GM23338 (cell line): Measurements from ENCODE around the gene TTC16. TPM values are rescaled to one million over a fixed set of nuclear protein-coding genes. Genes with fewer than 3 reads are reported as not detected.

Source experiments
- ATAC-seq: fragments of 200-7000 bp; cut with Tn5 transposase; 3 replicates; pipeline ENCODE4 v1.9.1; 2020
- DNase-seq: peaks from one replicate; pipeline ENCODE4 v3.0.0-alpha.2; 2015; ENCODE audit warnings: low spot score
- H2AFZ ChIP-seq: fragments of 200-600 bp; sonication (generic); 2 replicates; pipeline ENCODE4 v1.8.0; 2016; ENCODE audit warnings: antibody characterized with exemption, mild to moderate bottlenecking, moderate library complexity
- H3F3A ChIP-seq: fragments of 200-600 bp; sonication (generic); replicated peaks from 2 replicates; pipeline ENCODE4 v1.8.0; 2017; ENCODE audit warnings: antibody characterized with exemption, mixed run types, low read depth
- H3K27ac ChIP-seq: fragments of 200-600 bp; sonication (generic); 2 replicates; pipeline ENCODE4 v1.6.1; 2016; ENCODE audit warnings: low read depth
- H3K27me3 ChIP-seq: fragments of 200-600 bp; sonication (generic); 2 replicates; pipeline ENCODE4 v1.8.0; 2016; ENCODE audit warnings: mild to moderate bottlenecking, mixed run types, moderate library complexity; ENCODE audit not compliant: insufficient read depth
- H3K36me3 ChIP-seq: fragments of 200-600 bp; sonication (generic); 2 replicates; pipeline ENCODE4 v1.8.0; 2016; ENCODE audit warnings: mild to moderate bottlenecking; ENCODE audit not compliant: insufficient read depth
- H3K4me1 ChIP-seq: fragments of 200-600 bp; sonication (generic); 2 replicates; pipeline ENCODE4 v1.8.0; 2016; ENCODE audit warnings: mild to moderate bottlenecking, moderate library complexity; ENCODE audit not compliant: insufficient read depth
- H3K4me2 ChIP-seq: fragments of 200-600 bp; sonication (generic); 2 replicates; pipeline ENCODE4 v1.7.1; 2017; ENCODE audit warnings: mixed run types
- H3K4me3 ChIP-seq: fragments of 200-600 bp; sonication (generic); 2 replicates; pipeline ENCODE4 v1.6.1; 2016; ENCODE audit warnings: mixed run types
- H3K79me2 ChIP-seq: fragments of 200-600 bp; sonication (generic); replicated peaks from 2 replicates; pipeline ENCODE4 v1.8.0; 2017; ENCODE audit warnings: mild to moderate bottlenecking; ENCODE audit not compliant: insufficient read depth
- H3K9me2 ChIP-seq: fragments of 200-600 bp; sonication (generic); 2 replicates; pipeline ENCODE4 v1.8.0; 2017; ENCODE audit not compliant: insufficient read depth
- H4K20me1 ChIP-seq: fragments of 200-600 bp; sonication (generic); replicated peaks from 2 replicates; pipeline ENCODE4 v1.8.0; 2017; ENCODE audit warnings: mild to moderate bottlenecking; ENCODE audit not compliant: insufficient read depth
- H3K27ac Mint-ChIP-seq: 2 replicates; pipeline ENCODE4 v1.8.0; 2020; ENCODE audit warnings: inconsistent platforms, mild to moderate bottlenecking, moderate library complexity, mixed read lengths
- H3K27me3 Mint-ChIP-seq: 3 replicates; pipeline ENCODE4 v1.8.0; 2022; ENCODE audit warnings: low read depth, mild to moderate bottlenecking, moderate library complexity, mixed read lengths, inconsistent platforms; ENCODE audit not compliant: insufficient read depth, poor library complexity
- H3K36me3 Mint-ChIP-seq: 3 replicates; pipeline ENCODE4 v1.8.0; 2021; ENCODE audit warnings: low read depth, mild to moderate bottlenecking, inconsistent platforms, moderate library complexity, mixed read lengths
- H3K4me1 Mint-ChIP-seq: 3 replicates; pipeline ENCODE4 v1.8.0; 2020; ENCODE audit warnings: mild to moderate bottlenecking, inconsistent platforms, mixed read lengths
- H3K4me3 Mint-ChIP-seq: 3 replicates; pipeline ENCODE4 v1.8.0; 2021; ENCODE audit warnings: moderate library complexity, mild to moderate bottlenecking, inconsistent platforms, mixed read lengths
- H3K9me3 Mint-ChIP-seq: 3 replicates; pipeline ENCODE4 v1.8.0; 2020; ENCODE audit warnings: moderate library complexity, mild to moderate bottlenecking, inconsistent platforms, mixed read lengths
- CREB1 ChIP-seq: fragments of 250-450 bp; sonication (Bioruptor Pico); IDR thresholded peaks from 2 replicates; pipeline ENCODE4 v1.5.0; 2020; ENCODE audit warnings: low read depth, mild to moderate bottlenecking, moderate library complexity
- CTCF ChIP-seq, 2 experiments: fragments of 200-600 bp in 1 of 2; sonication (generic) in 1 of 2; conservative IDR thresholded peaks; 2 replicates each; pipeline versions ENCODE4 v1.5.1 to v1.6.1; 2016 to 2017; ENCODE audit warnings: antibody characterized with exemption in 2 of 2, low read depth in 2 of 2, mild to moderate bottlenecking in 2 of 2, moderate library complexity in 1 of 2
- EZH2 ChIP-seq: fragments of 200-600 bp; sonication (generic); IDR thresholded peaks from one replicate; pipeline ENCODE4 v1.8.0; 2017; ENCODE audit warnings: antibody characterized with exemption, mild to moderate bottlenecking, low read depth; ENCODE audit not compliant: unreplicated experiment
- EZH2phosphoT487 ChIP-seq: fragments of 200-600 bp; sonication (generic); IDR thresholded peaks from one replicate; pipeline ENCODE4 v1.8.1; 2018; ENCODE audit warnings: antibody characterized with exemption; ENCODE audit not compliant: unreplicated experiment
- JUNB ChIP-seq: IDR thresholded peaks from one replicate; pipeline ENCODE4 v1.6.1; 2016; ENCODE audit warnings: antibody characterized with exemption; ENCODE audit not compliant: unreplicated experiment
- NANOG ChIP-seq: IDR thresholded peaks from 2 replicates; pipeline ENCODE4 v1.6.1; 2016; ENCODE audit warnings: antibody characterized with exemption, borderline replicate concordance
- POLR2AphosphoS5 ChIP-seq: IDR thresholded peaks from 2 replicates; pipeline ENCODE4 v1.6.1; 2016; ENCODE audit warnings: antibody characterized with exemption, low read depth
- STAT1 ChIP-seq: IDR thresholded peaks from one replicate; pipeline ENCODE4 v1.6.1; 2016; ENCODE audit warnings: antibody characterized with exemption; ENCODE audit not compliant: unreplicated experiment
- ZNF331 ChIP-seq: fragments of 250-450 bp; sonication (Bioruptor Pico); IDR thresholded peaks from 2 replicates; pipeline ENCODE4 v1.5.0; 2020; ENCODE audit warnings: low read depth, mild to moderate bottlenecking, moderate library complexity
- polyA plus RNA-seq: library from polyadenylated mRNA; unstranded; fragments of >200 nt; fragmentation: Nextera tagmentation; extraction: Ambion mirVana; gene quantifications from 2 replicates; pipeline ENCODE4 v1.2.1, GENCODE V29; 2016
- total RNA-seq: library from RNA; depleted of rRNA; stranded (reverse); fragments of >200 nt; shearing (Covaris generic); gene quantifications from 2 replicates; pipeline ENCODE4 v1.2.3, GENCODE V29; 2014
- TF ChIP-seq, protein P1 (sequence below): IDR thresholded peaks from one replicate; pipeline ENCODE4 v1.6.1; 2018; ENCODE audit warnings: antibody characterized with exemption; ENCODE audit not compliant: unreplicated experiment
- TF ChIP-seq, protein P2 (sequence below): IDR thresholded peaks from 2 replicates; pipeline ENCODE4 v1.6.1; 2016; ENCODE audit warnings: antibody characterized with exemption

Gene TTC16
- total and polyA plus RNA-seq, 2 experiments from 2014 or later, result not detected

- no peaks in the 10 kb centered on the region for H4K20me1 ChIP-seq
- ATAC-seq (peak; percentile 86), DNase-seq (peak; percentile 83)
- no peaks in the 10 kb centered on the region for H3K36me3 ChIP-seq
- H3K4me2 ChIP-seq, result peak overlapping the region; percentile 55; the same call in 1 of the 2 replicates
- H3K4me3 ChIP-seq, result no peak overlapping the region
- TF ChIP-seq CTCF (conservative IDR thresholded peaks at IDR 0.05; ENCODE audit: low read depth in 2 of 2), result peak; percentile 66 to 97
- TF ChIP-seq NANOG, result no peak
- no peaks in the 10 kb centered on the region for H3K79me2 ChIP-seq
- Mint-ChIP-seq H3K27me3 (peaks cover 23% of the 10 kb centered on the region), H3K36me3 (no peaks in the 10 kb centered on the region; the same call in 2 of the 3 replicates), H3K4me1 (peaks cover 45% of the 10 kb centered on the region), H3K4me3 (no peak overlapping the region), H3K9me3 (no peaks in the 10 kb centered on the region), H3K27ac (peak overlapping the region; percentile 80; the same call in 1 of the 2 replicates)
- H3F3A ChIP-seq, result peaks cover 10% of the 10 kb centered on the region; the same call in 1 of the 2 replicates
- peaks cover 19% of the 10 kb centered on the region for H3K4me1 ChIP-seq
- peak overlapping the region; percentile 69; the same call in 1 of the 2 replicates for H2AFZ ChIP-seq
- H3K27me3 ChIP-seq, result no peaks in the 10 kb centered on the region
- no peak overlapping the region for H3K27ac ChIP-seq
- H3K9me2 ChIP-seq, result no peaks in the 10 kb centered on the region
Measured at GRCh38 chr9:127763918-127764384, 48.1 kb downstream of the TTC16 start.

GRCh38 chr9:127765418-127765817 is 49.5 kb downstream of the TTC16 start:
- Histone ChIP-seq H3K27me3 (no peaks in the 10 kb centered on the region), H3K27ac (no peak overlapping the region)

More at GRCh38 chr9:127765418-127765817, 49.5 kb downstream of the TTC16 start:
- Mint-ChIP-seq H3K4me3 (no peak overlapping the region; the same call in 2 of the 3 replicates), H3K27ac (no peak overlapping the region), H3K27me3 (peaks cover 23% of the 10 kb centered on the region), H3K9me3 (no peaks in the 10 kb centered on the region), H3K36me3 (no peaks in the 10 kb centered on the region; the same call in 2 of the 3 replicates), H3K4me1 (peaks cover 51% of the 10 kb centered on the region)
- peaks cover 10% of the 10 kb centered on the region; the same call in 1 of the 2 replicates for H3F3A ChIP-seq
- H3K9me2 ChIP-seq, result no peaks in the 10 kb centered on the region
- H3K4me3 ChIP-seq, result no peak overlapping the region
- H2AFZ ChIP-seq, result no peak overlapping the region
- H3K36me3 ChIP-seq, result no peaks in the 10 kb centered on the region
- no peaks in the 10 kb centered on the region for H4K20me1 ChIP-seq
- peaks cover 24% of the 10 kb centered on the region for H3K4me1 ChIP-seq
- no peaks in the 10 kb centered on the region for H3K79me2 ChIP-seq
- no peak for ATAC-seq
- DNase-seq, result no peak
- no peak overlapping the region for H3K4me2 ChIP-seq
- no peak for TF ChIP-seq CTCF (conservative IDR thresholded peaks at IDR 0.05; ENCODE audit: low read depth in 2 of 2)
- TF ChIP-seq, protein P1, sequence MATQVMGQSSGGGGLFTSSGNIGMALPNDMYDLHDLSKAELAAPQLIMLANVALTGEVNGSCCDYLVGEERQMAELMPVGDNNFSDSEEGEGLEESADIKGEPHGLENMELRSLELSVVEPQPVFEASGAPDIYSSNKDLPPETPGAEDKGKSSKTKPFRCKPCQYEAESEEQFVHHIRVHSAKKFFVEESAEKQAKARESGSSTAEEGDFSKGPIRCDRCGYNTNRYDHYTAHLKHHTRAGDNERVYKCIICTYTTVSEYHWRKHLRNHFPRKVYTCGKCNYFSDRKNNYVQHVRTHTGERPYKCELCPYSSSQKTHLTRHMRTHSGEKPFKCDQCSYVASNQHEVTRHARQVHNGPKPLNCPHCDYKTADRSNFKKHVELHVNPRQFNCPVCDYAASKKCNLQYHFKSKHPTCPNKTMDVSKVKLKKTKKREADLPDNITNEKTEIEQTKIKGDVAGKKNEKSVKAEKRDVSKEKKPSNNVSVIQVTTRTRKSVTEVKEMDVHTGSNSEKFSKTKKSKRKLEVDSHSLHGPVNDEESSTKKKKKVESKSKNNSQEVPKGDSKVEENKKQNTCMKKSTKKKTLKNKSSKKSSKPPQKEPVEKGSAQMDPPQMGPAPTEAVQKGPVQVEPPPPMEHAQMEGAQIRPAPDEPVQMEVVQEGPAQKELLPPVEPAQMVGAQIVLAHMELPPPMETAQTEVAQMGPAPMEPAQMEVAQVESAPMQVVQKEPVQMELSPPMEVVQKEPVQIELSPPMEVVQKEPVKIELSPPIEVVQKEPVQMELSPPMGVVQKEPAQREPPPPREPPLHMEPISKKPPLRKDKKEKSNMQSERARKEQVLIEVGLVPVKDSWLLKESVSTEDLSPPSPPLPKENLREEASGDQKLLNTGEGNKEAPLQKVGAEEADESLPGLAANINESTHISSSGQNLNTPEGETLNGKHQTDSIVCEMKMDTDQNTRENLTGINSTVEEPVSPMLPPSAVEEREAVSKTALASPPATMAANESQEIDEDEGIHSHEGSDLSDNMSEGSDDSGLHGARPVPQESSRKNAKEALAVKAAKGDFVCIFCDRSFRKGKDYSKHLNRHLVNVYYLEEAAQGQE, result no peak
- no peak for TF ChIP-seq EZH2phosphoT487
- TF ChIP-seq JUNB, result no peak
- TF ChIP-seq NANOG, result no peak
- TF ChIP-seq, protein P2, sequence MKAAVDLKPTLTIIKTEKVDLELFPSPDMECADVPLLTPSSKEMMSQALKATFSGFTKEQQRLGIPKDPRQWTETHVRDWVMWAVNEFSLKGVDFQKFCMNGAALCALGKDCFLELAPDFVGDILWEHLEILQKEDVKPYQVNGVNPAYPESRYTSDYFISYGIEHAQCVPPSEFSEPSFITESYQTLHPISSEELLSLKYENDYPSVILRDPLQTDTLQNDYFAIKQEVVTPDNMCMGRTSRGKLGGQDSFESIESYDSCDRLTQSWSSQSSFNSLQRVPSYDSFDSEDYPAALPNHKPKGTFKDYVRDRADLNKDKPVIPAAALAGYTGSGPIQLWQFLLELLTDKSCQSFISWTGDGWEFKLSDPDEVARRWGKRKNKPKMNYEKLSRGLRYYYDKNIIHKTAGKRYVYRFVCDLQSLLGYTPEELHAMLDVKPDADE, result no peak
- TF ChIP-seq POLR2AphosphoS5, result no peak
- TF ChIP-seq ZNF331 (CRISPR knock-in tag), result no peak
- no peak for TF ChIP-seq CREB1 (CRISPR knock-in tag)
- TF ChIP-seq EZH2, result no peak
- no peak for TF ChIP-seq STAT1
